Right atrium auricular region (tissue), 2 donors: ENCODE data around the gene FBLN2. TPM values are rescaled to one million over a fixed set of nuclear protein-coding genes. Genes with fewer than 3 reads are reported as not detected.

Experiments
- DNase-seq: peaks from one replicate; pipeline ENCODE4 v3.0.0-alpha.2; 2019; ENCODE audit warnings: low spot score
- H3K27ac ChIP-seq, 2 donors: fragments of 200-600 bp; sonication (generic); 1 replicate in 1 of 2; 2 replicates in 1 of 2; pipeline ENCODE4 v1.5.1; 2016 to 2019
- H3K27me3 ChIP-seq, 2 donors: fragments of 200-600 bp; sonication (generic); one replicate each; pipeline versions ENCODE4 v1.5.1 to v1.6.0; 2017 to 2019
- H3K36me3 ChIP-seq: fragments of 200-600 bp; sonication (generic); one replicate; pipeline ENCODE4 v1.5.1; 2016
- H3K4me1 ChIP-seq, 2 donors: fragments of 200-600 bp; sonication (generic); one replicate each; pipeline versions ENCODE4 v1.5.1 to v1.6.0; 2017 to 2019
- H3K4me3 ChIP-seq, 2 donors: fragments of 200-600 bp; sonication (generic); 1 replicate in 1 of 2; 2 replicates in 1 of 2; pipeline ENCODE4 v1.5.1; 2017 to 2019; ENCODE audit warnings: mild to moderate bottlenecking in 1 of 2, moderate library complexity in 1 of 2
- H3K9me3 ChIP-seq, 2 donors: fragments of 200-600 bp; sonication (generic); one replicate each; pipeline ENCODE4 v1.5.1; 2019
- CTCF ChIP-seq, 2 donors: fragments of 200-600 bp; sonication (generic); IDR thresholded peaks; one replicate each; pipeline ENCODE4 v1.5.1; 2019; ENCODE audit warnings: antibody characterized with exemption in 2 of 2
- total RNA-seq, 2 donors: library from RNA; depleted of rRNA; stranded (reverse); fragments of >200 nt; gene quantifications; one replicate each; pipeline ENCODE4 v1.1.0, GENCODE V29; 2016

FBLN2 gene
- total RNA-seq, 2 donors from 2014 or later: 122 to 185 TPM

- Histone ChIP-seq H3K9me3 (no peaks in the 10 kb centered on the region), H3K4me3 (no peak overlapping the region), H3K4me1 (no peaks in the 10 kb centered on the region), H3K27me3 (no peaks in the 10 kb centered on the region), H3K36me3 (no peaks in the 10 kb centered on the region), H3K27ac (no peak overlapping the region)
- no peak for TF ChIP-seq CTCF (IDR thresholded peaks at IDR 0.05)
- no peak for DNase-seq
Measured at GRCh38 chr3:13670292-13670691, 121.4 kb downstream of the FBLN2 start.

GRCh38 chr3:13671482-13672233, 122.7 kb downstream of the FBLN2 start:
- H3K9me3 ChIP-seq: no peaks in the 10 kb centered on the region
- no peak overlapping the region for H3K4me3 ChIP-seq
- no peak for TF ChIP-seq CTCF (IDR thresholded peaks at IDR 0.05)
- H3K4me1 ChIP-seq: no peaks in the 10 kb centered on the region
- H3K27ac ChIP-seq: no peak overlapping the region
- DNase-seq: no peak
- no peaks in the 10 kb centered on the region for H3K27me3 ChIP-seq
- H3K36me3 ChIP-seq: no peaks in the 10 kb centered on the region

GRCh38 chr3:13673207-13673606, 124.3 kb downstream of the FBLN2 start:
- Histone ChIP-seq H3K9me3 (no peaks in the 10 kb centered on the region), H3K4me1 (no peaks in the 10 kb centered on the region), H3K27me3 (no peaks in the 10 kb centered on the region), H3K4me3 (no peak overlapping the region), H3K27ac (no peak overlapping the region), H3K36me3 (no peaks in the 10 kb centered on the region)
- no peak for TF ChIP-seq CTCF (IDR thresholded peaks at IDR 0.05)
- DNase-seq: no peak

GRCh38 chr3:13674538-13675185, 125.7 kb downstream of the FBLN2 start:
- Histone ChIP-seq H3K4me1 (no peaks in the 10 kb centered on the region), H3K9me3 (no peaks in the 10 kb centered on the region), H3K4me3 (no peak overlapping the region), H3K36me3 (no peaks in the 10 kb centered on the region), H3K27ac (no peak overlapping the region), H3K27me3 (no peaks in the 10 kb centered on the region)
- DNase-seq: no peak
- no peak for TF ChIP-seq CTCF (IDR thresholded peaks at IDR 0.05)

GRCh38 chr3:13676356-13677017, 127.6 kb downstream of the FBLN2 start:
- no peak overlapping the region for H3K4me3 ChIP-seq
- H3K4me1 ChIP-seq: no peaks in the 10 kb centered on the region
- H3K27me3 ChIP-seq: no peaks in the 10 kb centered on the region
- no peaks in the 10 kb centered on the region for H3K9me3 ChIP-seq
- no peaks in the 10 kb centered on the region for H3K36me3 ChIP-seq
- no peak for DNase-seq
- no peak for TF ChIP-seq CTCF (IDR thresholded peaks at IDR 0.05)
- no peak overlapping the region for H3K27ac ChIP-seq
